GM19467 (cell line): ENCODE data around the gene BCAS3.
"Not testable (repeated sequence)": the region's sequence is repeated elsewhere in the genome, so short reads cannot be mapped to it uniquely, and the experiment has no call there.

Source experiments
- ATAC-seq: cut with Tn5 transposase; IDR thresholded peaks from one replicate; pipeline ENCODE4 v1.9.1; 2021; ENCODE audit warnings: mild to moderate bottlenecking, moderate library complexity; ENCODE audit not compliant: unreplicated experiment

The BCAS3 gene

DNA sequence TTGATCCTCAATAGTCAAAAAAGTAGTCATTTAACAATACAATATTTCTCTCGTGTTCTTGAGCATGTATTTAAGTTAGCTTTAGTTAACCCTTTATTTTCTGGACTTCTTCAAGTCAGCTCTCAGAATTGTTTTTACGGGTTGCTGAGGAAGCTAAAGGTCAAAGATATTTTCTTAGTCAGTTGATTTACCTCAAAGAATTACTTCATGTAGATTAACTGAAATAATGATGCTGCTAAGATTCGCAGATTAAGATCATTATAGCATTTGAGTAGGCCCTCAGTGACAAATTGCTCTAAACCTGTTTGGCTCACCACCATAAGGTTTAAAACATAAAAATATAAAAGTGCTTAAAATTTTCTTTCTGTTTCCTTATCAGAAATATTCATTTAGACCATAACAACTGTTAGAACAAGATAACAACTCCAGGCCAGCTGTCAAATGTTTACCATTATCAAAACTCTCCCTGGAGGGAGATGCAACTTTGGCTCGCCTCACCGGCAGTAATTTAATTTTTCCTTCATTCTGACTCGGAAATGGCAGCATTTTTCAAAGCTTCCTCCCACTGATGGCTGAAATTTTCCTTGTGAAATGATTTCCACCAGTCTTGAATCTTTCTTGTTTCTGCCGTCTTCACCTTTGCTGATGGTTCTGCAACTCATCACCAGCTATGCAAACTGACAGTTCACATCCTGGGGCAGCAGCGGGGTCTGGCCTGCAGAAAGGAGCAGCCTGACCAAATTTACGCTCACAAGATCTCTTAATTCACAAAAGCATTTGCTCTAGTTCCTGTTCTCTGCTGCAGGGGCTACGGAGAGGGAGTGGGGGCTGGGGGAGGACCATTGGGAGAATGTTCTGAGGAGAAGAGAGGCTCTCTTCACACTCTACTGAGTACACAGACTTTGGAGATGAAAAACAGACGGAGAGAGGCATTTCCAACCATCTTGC, 467.2 kb downstream of the BCAS3 start:
- no peak for ATAC-seq

DNA sequence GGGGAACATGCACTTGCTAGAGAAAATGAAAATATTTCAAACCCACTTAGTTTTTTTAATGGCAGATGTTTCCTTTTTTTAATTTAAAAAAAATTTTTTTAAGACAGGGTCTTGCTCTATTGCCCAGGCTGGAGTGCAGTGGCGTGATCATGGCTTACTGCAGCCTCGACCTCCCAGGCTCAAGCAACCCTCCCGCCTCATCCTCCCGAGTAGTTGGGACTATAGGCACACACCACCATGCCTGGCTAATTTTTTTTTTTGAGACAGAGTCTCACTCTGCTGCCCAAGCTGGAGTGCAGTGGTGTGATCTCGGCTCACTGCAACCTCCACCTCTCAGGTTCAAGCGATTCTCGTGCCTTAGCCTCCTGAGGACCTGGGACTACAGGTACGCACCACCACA, 469.2 kb downstream of the BCAS3 start:
- not testable (repeated sequence) for ATAC-seq

DNA sequence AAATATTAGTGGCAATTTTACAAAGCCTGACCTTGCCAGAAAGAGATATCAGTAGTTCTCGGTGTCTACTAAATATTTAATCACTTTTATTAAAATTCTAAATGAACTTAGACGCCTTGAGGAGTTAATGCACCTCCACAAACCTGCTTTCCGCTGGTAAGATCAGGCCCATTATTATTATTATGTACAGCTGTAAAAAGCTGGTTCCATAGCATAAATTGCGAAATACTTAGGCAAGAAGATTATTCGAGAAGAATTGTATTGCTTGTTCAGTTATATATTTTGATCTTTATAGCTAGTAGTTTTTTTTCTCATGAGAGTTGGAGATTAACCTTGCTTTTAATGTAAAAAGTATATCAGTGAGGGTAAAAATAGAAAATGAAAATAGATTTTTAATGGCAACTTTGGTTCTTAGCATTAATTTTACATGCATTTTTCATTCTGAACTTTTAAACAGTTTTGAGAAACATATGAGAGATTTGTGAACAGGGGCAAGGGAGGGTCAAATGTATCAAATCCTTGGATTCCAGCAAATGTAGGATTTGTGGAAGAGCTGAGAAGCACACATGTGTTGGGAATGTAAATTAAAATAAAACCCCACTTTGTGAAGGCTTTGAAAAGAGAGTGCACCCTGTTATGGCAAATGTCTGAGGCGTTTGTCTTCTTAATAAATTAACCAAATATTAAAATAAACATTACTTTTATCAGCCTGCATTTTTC, 471.6 kb downstream of the BCAS3 start:
- ATAC-seq: no peak

DNA sequence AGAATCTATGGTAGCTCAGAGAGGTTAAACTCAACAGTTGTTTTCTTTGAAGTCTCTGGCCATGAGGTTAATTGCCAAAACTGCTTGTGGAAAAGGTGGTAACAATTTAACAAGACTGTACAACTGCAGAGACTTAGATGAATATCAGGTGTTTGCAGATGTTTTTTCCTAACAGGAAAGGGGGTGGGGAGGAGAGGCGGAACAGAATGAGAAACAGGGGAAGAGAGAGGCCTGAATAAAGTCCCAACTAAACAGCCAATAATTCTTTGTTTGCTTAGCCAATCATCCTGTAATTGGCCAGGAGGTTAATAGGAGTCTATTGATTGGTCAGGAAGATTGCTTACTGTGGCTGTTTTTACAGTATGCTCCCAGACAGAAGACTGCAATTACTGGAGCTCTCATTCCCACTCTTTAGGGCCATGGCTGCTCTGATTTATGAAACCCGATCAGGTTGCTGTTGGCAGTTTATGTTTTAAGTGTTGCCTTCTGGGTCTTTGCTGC, 472.3 kb downstream of the BCAS3 start:
- no peak for ATAC-seq

DNA sequence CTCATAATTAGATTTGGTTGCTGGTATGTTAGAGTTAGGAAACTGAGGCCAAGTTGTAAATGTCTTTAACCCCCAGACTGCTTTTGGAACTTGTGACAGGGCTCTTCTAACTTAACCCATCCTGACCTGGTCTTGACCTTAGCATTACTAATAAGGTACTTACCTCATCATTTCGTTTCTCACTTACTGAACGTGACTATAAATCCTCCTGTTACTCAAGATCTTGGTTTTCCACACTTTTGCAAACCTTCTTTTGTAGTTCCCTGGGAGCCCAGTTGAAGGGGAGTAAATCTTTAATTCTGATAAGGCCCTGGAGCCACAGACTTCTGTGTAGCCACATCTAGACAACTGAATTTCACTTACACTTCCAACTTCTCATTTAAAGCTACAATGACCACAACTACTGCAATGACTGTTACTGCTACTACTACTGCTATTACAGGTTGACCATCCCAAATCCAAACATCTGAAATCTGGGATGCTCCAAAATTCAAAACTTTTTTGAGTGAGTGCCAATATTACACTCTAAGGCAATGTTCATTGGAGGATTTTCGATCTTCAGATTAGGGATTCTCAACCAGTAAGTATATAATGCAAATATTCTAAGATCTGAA, 473.1 kb downstream of the BCAS3 start:
- no peak for ATAC-seq

DNA sequence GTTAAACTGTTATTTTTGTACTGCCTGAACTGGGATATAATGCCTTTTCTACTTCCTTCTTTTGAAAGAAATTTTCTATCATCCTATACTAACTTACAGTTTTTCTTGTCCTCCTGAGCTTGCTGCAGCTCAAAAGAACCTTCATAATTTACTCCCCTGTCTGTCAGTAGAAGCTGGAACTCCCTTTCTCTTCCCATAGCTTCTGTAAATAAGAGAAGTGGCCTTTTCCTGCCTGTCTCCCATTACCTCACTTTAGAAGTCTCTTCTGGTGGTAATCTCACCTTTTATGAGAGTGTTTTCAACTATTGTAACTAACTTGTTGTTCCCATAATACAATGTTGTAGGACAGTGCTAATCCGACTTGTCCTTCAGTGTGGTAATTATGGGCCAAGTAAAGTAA, 475.2 kb downstream of the BCAS3 start:
- no peak for ATAC-seq

DNA sequence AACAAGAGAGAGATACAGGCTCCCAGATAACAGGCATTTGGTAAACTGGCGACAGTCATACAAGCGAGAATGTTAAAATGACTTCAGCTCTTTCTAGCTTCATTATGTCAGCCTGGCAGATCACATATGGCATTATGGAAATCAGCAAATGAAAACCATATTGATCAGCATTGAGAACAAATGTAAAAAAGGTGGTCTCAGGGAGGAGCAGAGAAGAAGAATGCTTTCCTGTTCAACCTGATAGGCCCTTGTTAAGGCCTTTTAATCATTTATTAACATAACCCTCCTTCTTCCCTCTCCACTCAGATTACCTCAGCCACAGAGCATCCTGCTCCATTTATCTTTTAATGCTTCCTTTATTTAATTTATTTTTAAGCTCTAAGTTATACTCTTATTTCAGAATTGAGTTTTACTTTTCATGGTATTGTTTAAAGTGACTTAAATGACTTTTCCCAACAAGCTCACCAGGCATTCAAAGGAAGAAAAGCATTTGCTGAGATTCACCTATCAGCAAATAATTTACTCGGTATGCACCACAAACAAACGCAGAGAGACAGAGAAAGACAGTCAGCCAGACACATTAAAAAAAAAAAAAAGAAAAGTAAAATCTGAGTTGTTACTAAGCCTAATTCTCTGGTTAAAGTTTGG, 478.1 kb downstream of the BCAS3 start:
- ATAC-seq: no peak

DNA sequence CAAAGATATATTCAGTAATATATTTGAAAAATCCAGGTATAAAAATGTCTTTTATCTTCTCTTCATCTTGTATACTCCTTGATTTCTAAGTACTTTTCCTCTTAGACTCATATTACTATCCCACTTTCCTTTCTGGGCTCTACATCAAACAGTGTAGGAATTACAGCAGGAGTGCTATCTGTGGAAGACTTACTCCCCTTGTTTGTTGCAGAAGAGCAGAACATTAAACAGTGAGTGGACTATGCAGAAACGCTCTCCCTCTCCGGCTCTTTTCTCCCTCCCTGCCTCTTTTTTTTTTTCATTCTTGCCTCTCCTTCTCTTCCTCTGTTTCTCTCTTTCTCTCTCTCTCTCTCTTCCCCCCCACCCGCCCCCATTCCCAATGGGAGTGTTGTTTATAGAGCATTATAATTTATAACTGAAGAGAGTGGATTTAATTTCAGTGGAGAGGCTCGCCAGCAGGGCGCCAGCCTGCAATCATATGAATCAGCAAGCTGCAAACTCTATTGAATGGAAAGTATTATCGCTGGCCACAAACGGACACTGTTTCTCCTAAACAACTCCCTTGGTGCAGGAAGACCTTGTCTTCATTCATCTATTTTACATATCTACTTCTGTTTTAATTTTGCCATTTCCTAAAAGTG, 479.7 kb downstream of the BCAS3 start:
- ATAC-seq: no peak

DNA sequence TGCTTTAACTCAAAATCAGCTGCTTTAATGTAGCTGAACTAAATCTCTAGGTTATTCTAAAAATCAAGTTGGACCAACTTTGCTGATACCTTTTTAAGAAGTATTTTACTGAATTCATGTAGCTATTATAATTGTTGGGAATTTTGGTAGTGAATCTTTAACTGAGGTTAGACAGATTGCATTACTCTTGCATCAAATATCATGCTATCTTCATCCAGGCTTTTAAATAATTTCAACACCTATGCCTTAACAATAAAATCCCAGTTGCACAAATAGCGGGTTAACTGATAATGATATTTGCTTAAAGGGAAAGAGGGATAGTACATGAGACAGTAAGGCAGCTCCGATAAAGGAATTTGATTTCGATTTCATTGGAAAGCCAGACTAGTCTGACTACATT, 480.7 kb downstream of the BCAS3 start:
- ATAC-seq: no peak

DNA sequence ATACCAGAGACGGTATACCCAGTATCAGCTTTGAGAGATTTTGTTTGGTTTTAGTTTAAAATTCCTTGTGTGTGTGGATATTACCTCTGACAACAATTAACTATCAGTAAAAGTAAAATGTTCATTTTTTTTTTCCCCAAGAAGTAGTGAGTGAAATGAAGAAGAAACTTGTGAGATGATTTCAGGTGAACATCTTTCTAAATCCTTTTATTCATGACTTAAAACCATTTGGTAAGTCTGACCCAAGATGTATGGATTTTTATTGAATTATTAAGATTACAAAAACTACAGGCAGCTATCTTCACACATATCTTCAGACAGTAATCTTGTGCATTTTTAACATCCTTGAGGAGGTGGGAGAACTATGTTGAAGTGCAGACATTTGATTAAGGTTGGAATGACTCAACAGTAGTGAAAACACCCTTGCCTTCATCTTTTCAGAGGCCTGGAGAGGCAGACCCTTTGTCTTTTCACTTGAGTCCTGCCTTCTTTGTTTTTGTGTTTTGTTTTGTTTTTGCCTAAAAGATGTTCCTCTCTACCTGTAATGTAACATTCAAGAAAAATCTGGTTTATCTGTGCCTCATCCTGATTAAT, 481.7 kb downstream of the BCAS3 start:
- no peak for ATAC-seq

DNA sequence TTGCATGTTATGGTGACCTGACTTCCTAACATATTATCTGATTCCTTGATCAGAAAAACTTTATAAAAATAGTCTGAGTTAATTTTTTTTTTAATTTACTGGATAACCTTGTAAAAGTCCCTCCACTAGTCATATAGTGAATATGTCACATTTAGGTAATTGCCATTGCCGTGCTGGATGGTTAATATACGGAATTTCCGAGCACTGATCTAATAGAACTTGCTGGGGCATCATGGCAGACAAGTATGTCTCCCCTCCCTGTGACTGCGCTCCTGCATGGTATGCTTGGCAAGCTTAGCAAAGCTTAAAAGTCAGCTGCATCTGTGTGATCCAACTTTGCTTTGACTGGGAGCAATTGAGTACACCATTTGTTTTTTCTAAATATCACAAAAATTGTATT, 482.6 kb downstream of the BCAS3 start:
- no peak for ATAC-seq

DNA sequence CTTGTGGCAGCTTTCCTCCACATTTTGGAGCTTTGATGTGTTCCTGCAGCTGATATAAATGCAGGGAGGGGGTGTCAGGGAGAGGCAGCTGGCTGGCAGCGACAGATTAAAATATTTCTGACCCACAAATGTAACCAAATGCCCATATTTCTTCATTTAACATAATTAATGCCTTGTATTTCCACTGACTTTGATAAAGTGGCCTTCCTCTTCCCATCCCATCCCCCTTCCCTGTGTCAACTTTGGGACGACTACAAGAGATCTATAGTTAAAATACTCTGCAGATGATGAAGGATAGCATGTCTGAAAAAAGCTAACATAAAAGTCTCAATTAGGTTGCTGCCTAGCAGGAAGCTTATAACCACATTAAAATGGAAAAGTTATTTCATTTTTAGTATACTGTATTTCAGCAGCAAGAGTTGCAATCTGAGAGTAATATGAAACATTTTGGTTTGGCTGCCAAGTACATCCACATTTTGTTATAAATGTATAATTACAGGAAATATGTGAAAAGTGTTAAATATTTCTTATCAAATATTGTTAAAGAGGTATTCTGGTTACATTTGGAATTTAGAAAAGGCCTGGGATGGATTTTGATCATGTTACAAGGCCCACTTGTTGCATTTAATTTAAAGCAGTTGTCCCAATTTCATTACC, 483.3 kb downstream of the BCAS3 start:
- no peak for ATAC-seq

DNA sequence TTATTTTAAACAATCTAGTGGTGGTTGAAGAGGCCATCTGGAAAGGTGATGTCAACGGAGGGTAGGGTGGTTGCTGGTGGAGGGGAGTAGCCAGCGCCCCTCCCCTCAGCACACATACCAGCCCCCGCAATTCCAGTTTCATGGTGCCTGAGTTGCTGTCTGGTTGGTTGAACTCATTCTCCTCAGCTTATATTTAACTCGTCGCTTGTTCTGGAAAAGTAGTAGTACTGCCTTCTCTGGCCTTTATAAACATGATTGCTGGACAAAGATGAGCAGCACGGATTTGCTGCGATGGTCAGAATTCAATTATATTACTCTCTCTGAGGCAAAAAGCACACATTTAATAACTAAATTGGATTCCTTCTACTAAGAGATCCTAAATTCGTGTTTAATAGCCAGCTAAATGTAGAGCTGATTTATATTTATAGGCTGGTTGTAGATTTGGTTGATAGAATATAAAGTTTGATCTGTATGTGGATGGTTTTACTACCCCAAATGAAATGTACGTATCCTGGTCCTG, 484.0 kb downstream of the BCAS3 start:
- no peak for ATAC-seq

DNA sequence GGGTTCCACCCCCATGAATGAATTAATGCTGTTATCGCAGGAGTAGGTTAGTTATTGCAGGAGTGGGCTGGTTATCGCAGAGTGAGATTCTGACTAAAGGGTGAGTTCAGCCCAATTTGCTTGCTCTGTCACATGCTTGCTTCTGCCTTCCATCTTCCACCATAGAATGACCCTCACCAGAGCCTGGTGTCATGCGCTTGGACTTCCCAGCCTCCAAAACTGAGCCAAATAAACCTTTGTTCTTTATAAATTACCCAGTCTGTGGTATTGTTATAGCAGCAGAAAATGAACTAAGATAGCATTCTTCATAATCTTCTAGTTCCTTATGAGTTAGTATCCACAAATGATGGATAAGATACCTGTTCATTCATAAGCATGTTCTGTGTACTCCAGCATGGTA, 486.9 kb downstream of the BCAS3 start:
- no peak for ATAC-seq

DNA sequence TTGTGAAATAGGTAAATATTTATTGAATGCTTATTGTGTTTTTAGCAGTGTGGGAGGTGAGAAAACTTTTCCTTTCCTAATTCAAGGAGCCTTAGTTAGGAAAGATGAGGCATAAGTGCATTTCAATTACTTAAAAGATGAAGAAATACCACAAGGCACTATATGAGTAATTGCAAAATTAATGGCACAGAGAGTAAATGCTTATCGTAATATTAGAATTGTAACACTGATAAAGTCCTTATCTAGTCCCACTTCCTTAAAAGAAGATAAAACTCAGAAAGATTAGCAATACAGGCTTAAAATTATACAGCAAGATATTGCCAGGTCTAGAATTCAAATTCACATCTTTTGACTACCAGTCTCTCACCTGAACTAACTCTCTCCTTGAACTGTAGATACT, 489.4 kb downstream of the BCAS3 start:
- no peak for ATAC-seq

DNA sequence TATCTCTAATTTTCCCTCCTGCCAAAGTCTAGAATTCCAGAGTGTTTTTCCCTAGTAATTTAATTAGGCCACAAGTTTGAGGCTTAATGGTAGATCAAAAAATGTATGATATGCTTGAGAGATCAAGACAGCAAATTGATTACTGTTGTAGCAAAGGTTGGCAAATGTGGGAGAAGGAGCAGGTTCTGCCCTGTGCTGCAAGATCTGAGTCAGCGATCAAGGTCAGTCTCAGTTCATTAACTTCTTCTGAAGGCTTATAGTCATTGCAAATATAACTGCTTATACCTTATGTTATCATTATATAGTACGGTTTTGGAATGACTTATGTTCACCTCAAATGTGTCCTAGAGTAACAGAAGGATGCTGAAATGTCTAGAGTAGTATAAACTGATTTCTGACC, 490.9 kb downstream of the BCAS3 start:
- ATAC-seq: no peak

DNA sequence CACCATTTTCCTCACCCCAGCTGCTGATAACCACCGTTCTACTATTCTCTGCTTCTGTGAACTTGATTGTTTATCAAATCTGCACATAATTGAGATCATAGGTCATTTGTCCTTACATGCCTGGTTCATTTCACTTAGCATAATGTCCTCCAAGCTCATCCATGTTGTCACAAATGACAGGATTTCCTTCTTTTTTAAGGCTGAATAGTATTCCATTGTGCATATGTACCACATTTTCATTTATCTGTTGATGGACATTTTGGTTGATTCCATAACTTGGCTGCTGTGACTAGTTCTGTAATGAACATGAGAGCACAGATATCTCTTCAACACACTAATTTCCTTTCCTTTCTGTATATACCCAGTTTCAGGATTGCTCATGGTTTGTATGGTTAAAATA, 496.7 kb downstream of the BCAS3 start:
- ATAC-seq: no peak

DNA sequence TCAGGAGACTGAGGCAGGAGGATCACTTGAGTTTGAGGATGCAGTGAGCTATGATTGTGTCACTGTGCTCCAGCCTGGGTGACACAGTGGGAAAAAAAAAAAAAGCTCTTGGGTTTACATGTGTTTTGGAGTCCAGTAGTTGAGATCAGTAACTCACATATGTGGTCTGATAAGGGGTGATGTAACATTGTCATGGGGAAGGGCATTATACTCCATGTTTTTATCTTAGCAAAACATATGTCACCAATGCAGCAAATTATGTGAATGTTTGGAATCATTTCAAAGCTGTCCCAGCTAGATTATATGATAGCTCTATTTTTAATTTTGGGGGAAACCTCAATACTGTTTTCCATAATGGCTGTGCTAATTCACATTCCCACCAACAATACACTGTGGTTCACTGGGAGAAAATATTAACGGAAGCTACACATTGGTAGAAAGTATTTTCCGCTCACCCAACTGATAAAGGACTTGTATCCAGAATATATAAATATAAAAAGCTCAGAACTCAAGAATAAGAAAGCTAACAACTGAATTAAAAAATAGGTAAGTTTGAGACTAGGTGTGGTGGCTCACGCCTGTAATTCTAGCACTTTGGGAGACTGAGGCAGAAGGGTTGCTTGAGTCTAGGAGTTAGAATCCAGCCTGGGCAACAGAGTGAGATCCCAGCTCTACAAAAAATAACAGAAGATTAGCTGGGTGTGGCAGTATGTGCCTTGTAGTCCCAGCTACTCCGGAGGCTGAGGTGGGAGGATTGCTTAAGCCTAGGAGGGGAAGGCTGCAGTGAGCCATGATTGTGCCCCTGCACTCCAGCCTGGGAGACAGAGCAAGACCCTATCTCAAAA, 497.9 kb downstream of the BCAS3 start:
- ATAC-seq: no peak

DNA sequence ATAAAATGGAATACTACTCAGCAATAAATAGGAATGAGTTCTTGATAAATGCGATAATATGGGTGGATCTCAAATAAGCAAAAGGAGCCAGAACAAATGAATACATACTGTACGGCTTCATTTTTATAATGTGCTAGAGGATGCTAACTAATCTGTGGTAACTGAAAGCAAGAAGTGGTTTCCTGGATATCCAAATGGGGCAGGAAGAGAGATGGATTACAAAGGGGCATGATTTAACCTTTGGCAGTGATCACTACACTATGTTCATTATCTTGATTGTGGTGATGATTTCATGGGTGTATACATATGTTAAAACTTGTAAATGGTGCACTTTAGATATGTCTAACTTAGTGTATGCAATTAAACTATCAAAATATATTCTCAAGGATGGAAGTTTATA, 499.7 kb downstream of the BCAS3 start:
- no peak for ATAC-seq
